Left ventricle myocardium superior (tissue), 1 donor: Measurements from ENCODE around the gene ADAMTS4. TPM values are rescaled to one million over a fixed set of nuclear protein-coding genes. Genes with fewer than 3 reads are reported as not detected.

ENCODE experiments used
- ATAC-seq: fragments of 200-7000 bp; cut with Tn5 transposase; one replicate; pipeline ENCODE4 v1.9.1; 2020; ENCODE audit warnings: mild to moderate bottlenecking, moderate library complexity
- DNase-seq: peaks from one replicate; pipeline ENCODE4 v3.0.0-alpha.2; 2020
- intact Hi-C: fragments of 100-400 bp; cut with micrococcal nuclease; formaldehyde crosslinking; loops from one replicate; pipeline ENCODE4 v1.11.0; 2022
- total RNA-seq: library from RNA; stranded (reverse); fragmentation: NEBNext Ultra II Directional; extraction: Animal tissue kit (Norgen Biotek cat#: 25700); gene quantifications from one replicate; pipeline ENCODE4 v1.2.1, GENCODE V29; 2021
- donor health status: DM: no; HTN: yes; CAD: no; lungs with severe emphysema.

The ADAMTS4 gene
- total RNA-seq, 1 donor from 2014 or later, result 7.2 TPM

DNA sequence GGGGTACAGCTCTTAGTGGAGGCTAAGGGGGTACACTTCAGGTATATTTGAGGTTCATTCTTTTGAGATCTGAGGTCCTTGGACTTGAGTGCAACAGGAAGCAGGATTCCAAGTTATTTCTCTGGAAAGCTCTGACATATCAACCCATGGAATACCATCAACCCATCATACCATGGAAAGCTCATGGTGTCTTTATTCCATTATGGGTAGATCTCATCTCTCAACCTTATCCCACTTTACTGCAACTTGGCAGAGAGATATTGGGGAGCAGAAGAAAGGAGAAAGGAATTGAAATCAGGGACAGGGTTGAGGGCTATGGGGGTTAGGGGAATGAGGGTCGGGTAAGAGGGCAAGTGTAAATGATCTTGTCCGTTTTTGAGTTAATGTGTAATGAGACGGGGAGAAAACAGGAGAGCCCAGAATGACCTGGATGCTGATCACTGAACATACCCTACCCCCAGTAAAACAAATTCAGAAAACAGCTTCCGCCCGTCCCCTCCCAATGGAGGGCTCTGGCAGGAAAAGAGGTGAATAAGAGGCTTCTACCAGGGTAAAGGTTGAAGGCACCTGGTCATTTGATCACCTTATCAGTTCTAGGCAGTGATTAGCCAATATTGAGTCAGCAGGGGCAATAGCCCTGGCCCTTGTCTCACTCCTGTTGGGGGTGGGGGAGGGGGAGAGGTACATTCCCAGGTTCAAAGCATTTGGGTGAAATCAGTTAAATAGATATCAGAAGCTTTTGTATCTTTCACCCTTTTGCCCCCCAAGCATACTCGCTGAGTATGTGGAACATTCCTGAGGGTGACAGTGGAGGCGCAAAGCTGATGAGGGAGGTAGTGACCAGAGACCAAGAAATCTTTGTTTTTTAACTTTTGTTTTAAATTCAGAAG is 25.2 kb upstream of the ADAMTS4 start:
- DNase-seq, result no peak
- intact Hi-C loops, result loop anchor here (10.0 kb wide), 2 partner anchors 81 to 161 kb away; partner anchors contain the start of gene MPZ
- ATAC-seq, result no peak

DNA sequence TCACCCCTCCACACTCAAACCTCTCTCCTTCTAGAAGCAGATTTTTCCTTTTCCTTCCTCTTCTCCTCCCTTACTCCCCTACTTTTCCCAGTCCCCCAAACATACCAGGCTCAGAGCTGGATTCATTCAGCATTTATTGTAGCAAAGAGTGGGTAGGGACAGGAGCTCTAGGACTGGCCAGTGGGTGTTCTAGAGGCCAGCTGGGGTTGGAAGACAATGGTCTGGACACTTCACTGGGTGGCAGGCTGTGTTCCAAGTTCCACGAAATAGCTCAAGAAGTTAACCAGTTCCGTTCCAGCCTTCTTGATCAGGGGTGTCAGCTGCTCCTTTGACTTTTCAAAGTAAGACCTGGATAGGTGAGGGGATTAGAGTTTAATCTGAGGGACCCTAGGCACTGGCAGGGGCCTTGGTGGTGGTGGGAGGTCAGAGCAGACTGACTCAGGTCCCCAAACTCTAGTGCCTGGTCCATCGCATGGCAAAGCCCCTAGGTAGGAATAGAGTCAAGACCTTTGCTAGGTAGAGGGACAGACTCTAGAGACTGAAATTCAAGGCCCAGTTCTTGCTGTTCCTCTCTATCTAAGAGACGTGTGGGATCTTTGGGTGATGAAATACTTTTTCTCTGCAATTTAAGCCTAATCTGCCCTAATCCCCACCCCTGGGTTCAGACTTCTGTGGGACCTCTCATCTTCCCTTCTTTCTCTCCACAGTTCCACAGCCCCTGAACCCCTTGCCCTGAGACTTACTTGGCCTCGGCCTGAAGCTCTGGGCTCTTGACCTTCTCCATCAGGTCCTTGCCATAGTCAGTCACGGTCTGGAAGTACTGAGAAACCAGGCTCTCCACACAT is 23.5 kb upstream of the ADAMTS4 start:
- ATAC-seq, result no peak
- DNase-seq, result no peak
- intact Hi-C loops, result loop anchor here (10.0 kb wide), 2 partner anchors 82 to 162 kb away; partner anchors contain the start of gene MPZ

DNA sequence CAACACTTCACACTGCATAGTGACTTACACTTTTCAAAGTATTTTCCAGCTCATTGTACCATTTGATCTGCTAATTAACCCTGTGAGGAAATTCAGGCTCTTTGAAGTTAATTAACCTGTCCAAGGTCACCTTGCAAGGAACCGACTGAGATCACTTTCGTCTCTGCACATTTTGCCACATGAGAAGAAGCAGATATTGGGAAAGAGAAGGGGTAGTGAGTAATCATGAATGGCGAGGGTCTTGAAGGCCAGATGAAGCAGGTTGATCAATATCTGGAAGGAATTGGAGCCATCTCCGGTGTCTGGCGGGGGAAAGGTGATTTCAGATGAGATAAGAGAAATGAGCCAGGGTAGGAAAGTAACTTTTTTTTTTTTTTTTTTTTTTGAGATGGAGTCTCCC is 21.1 kb upstream of the ADAMTS4 start:
- ATAC-seq (no peak), DNase-seq (no peak)
- intact Hi-C loops, result loop anchor here (10.0 kb wide), 2 partner anchors 85 to 165 kb away; partner anchors contain the start of gene MPZ

DNA sequence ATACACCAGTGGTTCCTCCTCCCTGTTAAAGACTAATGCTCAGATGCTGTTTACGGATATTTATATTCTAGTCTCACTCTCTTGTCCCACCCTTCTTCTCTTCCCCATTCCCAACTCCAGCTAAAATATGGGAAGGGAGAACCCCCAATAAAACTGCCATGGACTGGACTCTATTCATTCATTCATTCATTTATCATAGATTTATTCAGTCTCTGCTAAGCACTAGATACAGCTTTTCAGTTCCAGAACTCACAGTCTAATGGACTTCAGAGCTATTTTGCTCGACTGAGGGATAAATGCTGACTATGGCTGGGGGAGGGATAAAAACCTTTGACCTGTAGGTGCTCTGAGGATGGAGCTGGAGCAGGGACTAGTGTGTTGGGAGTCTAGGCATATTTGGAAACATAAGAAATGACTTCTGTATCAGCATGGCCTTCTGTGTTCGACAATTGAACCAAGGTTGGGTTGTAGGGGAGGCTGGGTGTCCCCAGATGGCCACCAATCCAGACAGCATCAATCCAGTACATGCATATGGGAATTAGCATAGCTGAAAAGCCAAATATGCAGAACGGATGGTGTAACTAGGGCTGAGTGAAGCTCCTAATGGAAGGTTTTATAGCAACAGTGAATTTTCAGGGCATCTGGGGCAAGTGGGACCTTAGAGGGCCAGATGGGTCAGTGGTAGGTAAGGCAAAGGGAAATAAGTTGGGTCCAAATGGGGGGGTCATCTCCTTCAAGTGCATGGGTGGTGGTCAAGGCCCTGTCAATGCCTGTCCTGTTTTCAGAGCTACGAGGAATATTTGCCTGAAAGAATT is 20.4 kb upstream of the ADAMTS4 start:
- ATAC-seq (no peak), DNase-seq (no peak)
- intact Hi-C loops, result no loop called here

DNA sequence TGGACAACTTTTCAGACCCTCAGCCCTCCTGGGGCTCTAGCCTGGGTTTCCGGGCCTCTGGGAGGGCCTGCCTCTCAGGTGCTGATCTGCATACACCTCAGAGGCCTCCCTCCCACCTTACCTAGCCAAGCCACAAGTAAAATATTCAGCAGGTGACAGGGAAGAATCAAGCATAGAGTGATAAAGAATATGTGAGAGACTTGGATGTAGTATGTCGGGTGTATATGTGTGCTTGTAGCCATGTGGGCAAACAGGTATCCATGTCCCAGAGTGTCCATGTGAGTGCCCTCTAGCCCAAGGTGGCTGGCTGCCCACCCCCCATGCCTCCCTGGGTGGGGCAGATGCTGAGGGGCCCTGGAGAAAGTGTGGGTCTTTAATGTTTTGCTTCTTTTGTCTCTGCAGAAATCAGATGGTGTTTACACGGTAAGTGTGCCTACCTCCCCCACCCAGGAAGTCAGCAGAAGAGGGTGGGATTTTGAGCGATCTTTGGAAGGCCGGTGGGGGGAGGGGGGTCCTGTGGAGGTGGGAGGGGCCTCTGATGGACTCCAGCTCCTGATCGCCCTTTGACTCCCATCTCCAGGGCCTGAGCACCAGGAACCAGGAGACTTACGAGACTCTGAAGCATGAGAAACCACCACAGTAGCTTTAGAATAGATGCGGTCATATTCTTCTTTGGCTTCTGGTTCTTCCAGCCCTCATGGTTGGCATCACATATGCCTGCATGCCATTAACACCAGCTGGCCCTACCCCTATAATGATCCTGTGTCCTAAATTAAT is 19.6 kb upstream of the ADAMTS4 start:
- intact Hi-C loops, result no loop called here
- ATAC-seq, result no peak
- DNase-seq, result no peak

DNA sequence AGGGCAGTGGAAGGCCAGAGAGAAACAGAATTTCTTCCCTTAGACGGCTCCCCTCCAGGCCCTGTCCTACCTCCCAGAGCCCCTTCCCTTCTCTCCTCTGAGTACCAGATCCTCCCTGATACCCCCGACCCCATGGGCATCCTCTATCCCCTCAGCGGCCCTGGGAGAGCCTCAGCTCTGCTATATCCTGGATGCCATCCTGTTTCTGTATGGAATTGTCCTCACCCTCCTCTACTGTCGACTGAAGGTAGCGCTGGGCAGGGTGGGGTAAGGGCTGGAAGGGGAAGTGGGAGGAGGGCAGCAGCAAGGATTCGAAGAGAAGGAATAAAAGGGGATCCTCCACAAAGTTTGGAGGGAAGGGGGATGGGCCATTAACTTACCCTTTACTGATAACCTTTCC is 19.0 kb upstream of the ADAMTS4 start:
- intact Hi-C loops, result no loop called here
- ATAC-seq, result no peak

DNA sequence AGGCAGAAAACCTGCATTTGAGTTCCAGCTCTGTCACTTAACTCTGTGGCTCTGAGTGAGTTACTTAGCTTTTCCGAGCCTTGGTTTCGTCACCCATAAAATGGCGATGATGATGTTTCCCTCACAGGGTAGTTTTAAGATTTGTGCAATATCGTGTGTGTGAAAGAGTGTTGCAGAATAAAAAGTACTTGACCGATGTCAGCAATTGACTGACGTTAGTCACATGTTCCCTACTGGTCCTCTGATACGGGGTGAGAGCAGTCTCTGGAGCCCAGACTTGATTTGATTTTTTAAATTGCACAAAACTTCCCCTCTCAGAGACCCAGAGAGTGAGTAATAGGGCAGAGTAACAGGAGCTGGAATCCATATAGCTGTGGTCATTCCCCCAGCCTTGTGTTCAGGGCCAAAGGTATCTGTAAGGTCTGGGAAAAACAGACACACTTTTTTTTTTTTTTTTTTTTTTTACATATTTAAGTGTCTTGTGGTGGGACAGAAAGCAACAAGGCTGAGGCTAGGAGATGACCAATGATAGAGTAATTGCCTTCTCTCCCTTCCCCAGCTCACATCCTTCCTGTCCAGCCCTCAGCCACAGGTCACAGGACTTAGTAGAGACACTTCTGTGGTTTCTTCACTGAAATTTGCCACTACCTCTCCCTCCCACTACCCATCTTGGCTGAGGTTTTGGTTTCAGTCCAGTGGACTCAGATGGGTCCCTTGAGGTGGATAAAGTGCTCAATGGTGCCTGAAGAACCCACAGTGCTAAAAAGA is 18.3 kb upstream of the ADAMTS4 start:
- DNase-seq (no peak), ATAC-seq (peak; percentile 54)
- intact Hi-C loops, result no loop called here

More for the DNA sequence above, 19.0 kb upstream of the ADAMTS4 start:
- DNase-seq, result no peak

DNA sequence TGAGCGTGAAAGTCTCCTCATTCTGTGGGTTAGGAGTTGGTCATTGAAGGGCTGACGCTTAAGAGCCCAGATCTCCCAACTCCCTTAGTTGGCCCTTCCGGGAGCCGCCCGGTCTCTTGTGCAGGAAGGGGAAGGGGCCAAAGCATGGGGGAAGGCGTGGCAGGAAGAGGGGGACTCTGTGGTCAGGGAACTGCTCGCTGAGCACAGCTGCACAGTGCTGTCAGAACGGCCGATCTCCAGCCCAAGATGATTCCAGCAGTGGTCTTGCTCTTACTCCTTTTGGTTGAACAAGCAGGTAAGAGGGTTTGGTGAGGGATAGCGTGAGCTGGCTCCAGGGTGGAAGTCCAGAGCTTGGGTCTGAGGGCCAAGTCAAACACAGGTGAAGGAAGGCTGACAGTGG is 16.2 kb upstream of the ADAMTS4 start, which contains the start of gene FCER1G:
FCER1G (plus strand) TSS at position 220 of the 400 bp plus-strand sequence; CDS start at position 247, 27 bp downstream.
- peak; percentile 69 for ATAC-seq
- DNase-seq, result peak; percentile 69
- intact Hi-C loops, result no loop called here

DNA sequence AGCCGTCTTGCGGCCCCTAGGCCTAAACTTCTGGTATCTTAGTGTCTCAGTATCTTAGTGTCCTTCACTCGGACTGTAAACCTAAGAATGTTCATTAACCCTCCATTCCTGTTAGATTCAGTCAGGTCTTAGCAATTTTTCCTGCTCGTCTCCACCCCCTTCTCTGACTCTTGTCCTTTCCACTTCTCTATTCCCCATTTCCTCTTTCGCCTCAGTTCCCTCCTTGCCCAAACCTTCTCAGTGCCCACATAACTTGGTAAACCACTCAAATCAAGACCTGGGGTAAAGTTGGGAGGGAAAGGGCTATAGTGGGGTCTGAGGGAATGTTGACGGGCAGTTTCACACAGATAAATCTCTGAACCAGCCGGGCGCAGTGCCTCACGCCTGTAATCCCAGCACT is 15.5 kb upstream of the ADAMTS4 start:
- peak; percentile 20 for ATAC-seq
- no peak for DNase-seq
- intact Hi-C loops, result no loop called here

DNA sequence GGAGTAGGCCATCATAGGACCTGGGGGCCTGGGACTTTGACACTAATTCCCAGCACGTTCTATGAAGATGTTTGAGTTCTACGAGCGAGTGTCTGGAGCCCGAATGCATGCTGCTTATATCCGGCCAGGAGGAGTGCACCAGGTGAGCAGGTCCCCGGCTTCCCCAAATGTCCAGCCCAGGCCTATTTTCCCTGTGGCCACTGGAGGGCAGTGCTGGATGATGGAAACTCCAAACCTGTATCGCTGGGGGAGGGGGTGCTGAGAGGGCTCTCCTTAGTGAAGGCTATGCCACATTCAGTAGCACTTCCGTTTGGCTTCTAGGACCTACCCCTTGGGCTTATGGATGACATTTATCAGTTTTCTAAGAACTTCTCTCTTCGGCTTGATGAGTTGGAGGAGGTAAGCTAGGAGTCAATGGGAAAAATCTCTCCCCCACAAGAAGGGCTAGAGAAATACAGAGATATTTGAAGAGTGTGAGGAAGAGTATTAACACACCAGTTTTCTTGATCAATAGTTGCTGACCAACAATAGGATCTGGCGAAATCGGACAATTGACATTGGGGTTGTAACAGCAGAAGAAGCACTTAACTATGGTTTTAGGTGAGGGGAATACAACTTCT is 11.0 kb upstream of the ADAMTS4 start:
- intact Hi-C loops, result no loop called here
- DNase-seq (peak; percentile 75), ATAC-seq (peak; percentile 60)

DNA sequence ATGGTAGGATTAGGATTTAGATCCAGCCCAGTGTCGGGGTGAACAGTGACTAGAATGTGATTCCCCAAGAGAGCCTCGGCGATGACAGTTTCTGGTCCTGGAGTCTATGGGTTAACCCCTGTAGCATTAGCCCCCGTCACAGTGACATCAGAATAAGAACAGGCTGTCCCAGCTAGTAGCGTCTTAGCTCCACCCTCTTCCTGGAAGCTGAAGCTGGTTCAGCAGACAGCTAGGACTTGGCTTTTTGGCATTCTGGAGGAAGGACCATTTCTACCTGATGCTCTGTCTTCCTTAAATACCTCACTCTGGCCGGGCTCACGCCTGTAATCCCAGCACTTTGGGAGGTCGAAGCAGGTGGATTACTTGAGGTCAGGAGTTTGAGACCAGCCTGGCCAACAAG is 8.3 kb upstream of the ADAMTS4 start:
- DNase-seq, result peak; percentile 46
- ATAC-seq, result peak; percentile 82
- intact Hi-C loops, result no loop called here

DNA sequence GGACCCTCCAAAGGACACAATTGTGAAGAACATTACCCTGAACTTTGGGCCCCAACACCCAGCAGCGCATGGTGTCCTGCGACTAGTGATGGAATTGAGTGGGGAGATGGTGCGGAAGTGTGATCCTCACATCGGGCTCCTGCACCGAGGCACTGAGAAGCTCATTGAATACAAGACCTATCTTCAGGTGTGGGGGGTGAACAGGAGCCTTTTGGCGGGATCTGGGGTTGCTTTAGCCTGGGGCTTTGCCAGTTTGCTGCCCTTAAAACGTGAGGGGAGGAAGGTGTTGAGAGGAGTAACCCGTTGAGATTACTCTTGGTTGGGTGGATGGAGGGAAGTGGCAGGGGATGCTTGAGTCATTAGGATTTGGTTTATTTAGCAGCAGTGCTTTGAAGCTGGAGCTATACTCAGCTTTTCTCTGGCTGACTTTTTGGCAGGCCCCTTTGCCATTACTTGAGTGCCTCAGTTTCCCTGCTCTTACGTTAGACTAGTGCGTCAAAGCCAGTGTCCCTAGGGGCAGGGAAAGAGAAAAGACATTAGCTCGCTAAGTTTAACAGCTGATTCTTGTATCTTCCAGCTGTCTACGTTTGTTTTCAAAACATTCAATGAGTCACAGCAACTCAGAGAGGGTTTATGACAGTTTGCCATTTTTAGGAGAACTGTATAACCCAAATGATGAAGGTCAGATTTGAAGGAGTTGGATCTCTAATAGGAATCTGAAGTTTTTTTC is 7.7 kb upstream of the ADAMTS4 start:
- no peak for DNase-seq
- peak; percentile 38 for ATAC-seq
- intact Hi-C loops, result no loop called here

DNA sequence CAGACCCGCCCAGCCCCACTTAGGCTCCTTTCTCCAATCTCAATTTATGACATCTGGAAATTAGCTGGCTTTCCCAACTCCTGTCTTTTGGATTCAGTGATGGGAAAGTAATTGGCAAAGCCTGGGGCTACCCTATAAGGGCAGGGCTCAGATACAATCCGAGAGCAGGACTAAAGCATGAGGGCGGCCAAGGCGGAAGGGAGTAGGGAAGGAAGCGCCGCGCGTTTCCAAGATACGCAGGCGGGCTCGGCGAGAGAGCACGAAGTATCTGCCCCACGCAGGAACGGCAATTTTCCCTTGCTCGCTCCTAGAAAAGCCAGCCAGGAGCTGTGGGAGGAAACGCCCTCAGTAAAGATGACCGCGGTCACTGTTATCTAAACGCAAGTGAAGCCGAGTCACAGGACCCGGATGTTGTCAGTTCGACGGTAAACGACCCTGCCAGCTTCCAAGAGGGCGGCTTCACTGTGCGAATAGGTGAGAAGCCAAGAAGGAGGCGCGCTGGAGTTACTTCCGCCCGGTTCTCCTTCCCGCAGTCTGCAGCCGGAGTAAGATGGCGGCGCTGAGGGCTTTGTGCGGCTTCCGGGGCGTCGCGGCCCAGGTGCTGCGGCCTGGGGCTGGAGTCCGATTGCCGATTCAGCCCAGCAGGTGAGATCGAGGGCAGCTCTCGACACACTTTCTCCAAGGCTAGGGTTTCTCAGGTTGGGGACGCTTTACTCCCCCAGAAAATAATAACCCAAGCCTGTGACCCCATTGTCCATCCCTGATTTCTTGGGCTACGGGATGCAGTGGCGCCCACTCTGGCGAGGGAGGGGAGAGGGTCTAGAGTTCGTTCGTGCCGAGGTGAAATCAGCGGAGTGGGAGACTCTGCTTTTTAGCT is 3.2 kb upstream of the ADAMTS4 start, which contains the start of gene NDUFS2:
NDUFS2 (plus strand) TSS at position 532 of the 877 bp plus-strand sequence; CDS start at position 551, 19 bp downstream.
- DNase-seq (peak; percentile 97), ATAC-seq (peak; percentile 84)
- intact Hi-C loops, result loop anchor here (2.0 kb wide), 1 partner anchor 17 kb away; no protein-coding TSS in a partner anchor

DNA sequence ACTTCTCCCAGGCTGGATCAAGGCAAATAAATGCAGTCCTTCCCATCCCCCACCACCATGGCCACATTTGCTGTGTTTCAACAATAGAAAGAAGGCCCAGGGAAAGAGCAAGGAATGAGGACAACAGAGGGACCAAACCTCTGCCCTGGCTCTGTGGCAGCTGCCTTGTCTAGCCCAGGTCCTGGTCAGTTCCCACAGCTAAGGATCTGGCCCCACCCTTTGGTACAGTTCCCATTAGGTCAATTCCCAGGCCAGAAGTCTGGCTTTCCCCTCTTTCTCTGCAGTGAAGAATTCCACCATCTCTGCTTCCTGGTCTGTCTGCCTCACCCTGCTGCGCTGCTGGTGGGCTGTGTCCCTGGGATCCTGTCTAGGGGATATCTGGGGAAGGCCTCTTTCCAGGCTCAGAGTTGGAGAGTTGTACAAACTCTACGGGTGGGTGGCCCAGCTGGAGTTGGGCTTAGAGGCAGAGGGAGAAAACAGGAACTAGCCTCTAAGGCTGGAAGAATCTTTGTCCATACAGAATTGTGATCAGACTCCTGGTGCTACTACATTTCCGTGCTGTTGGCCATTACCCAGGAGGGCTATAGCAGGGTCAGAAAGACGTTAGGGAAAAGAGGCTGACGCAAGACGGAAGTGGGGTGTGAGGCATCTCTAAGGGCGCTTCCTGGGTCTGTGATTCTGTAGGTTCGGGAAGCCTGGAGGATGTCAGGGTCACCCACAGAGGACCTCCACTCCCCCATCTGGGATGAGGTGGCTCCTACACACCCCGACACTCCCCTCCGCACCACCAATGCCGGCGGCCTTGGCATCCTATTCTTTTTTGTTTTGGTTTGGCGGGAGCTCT is 2.4 kb upstream of the ADAMTS4 start:
- DNase-seq (peak; percentile 58), ATAC-seq (peak; percentile 52)
- intact Hi-C loops, result loop anchor here (2.0 kb wide), 1 partner anchor 16 kb away; no protein-coding TSS in a partner anchor
